Progenitor cell of endocrine pancreas (in vitro differentiated cells): ENCODE results near the gene CEP112. TPM values are rescaled to one million over a fixed set of nuclear protein-coding genes. Genes with fewer than 3 reads are reported as not detected.
"Not testable (repeated sequence)": the region's sequence is repeated elsewhere in the genome, so short reads cannot be mapped to it uniquely, and the experiment has no call there.

Experiments
- DNase-seq: peaks from one replicate; pipeline ENCODE4 v3.0.0; 2021; ENCODE audit warnings: low spot score; ENCODE audit not compliant: unreplicated experiment
- H3K27ac Mint-ChIP-seq: 2 replicates; pipeline ENCODE4 v1.8.0; 2021; ENCODE audit warnings: mild to moderate bottlenecking, moderate library complexity, mixed read lengths
- H3K27me3 Mint-ChIP-seq: 2 replicates; pipeline ENCODE4 v1.8.0; 2021; ENCODE audit warnings: mixed read lengths
- H3K36me3 Mint-ChIP-seq: 2 replicates; pipeline ENCODE4 v1.8.0; 2022; ENCODE audit warnings: mixed read lengths; ENCODE audit not compliant: insufficient read depth
- H3K4me1 Mint-ChIP-seq: 2 replicates; pipeline ENCODE4 v1.8.0; 2021; ENCODE audit warnings: low read depth, mixed read lengths
- H3K4me3 Mint-ChIP-seq: 2 replicates; pipeline ENCODE4 v1.8.0; 2021; ENCODE audit warnings: low read depth, mild to moderate bottlenecking, moderate library complexity, mixed read lengths
- H3K9me3 Mint-ChIP-seq: 2 replicates; pipeline ENCODE4 v1.8.0; 2021; ENCODE audit warnings: low read depth, mixed read lengths
- CTCF ChIP-seq: fragments of 200-600 bp; sonication (generic); IDR thresholded peaks from one replicate; pipeline ENCODE4 v1.5.0; 2021; ENCODE audit warnings: antibody characterized with exemption, mild to moderate bottlenecking; ENCODE audit not compliant: unreplicated experiment
- total RNA-seq: library from RNA; stranded (reverse); gene quantifications from 2 replicates; pipeline ENCODE4 v1.2.1, GENCODE V29; 2021

Gene CEP112
- total RNA-seq, 1 donor from 2014 or later = 24.3 TPM

GRCh38 chr17:65809366-65809765, 382.6 kb downstream of the CEP112 start:
- Mint-ChIP-seq H3K4me3 (no peak overlapping the region), H3K9me3 (peaks cover 37% of the 10 kb centered on the region), H3K36me3 (peaks cover 24% of the 10 kb centered on the region), H3K27me3 (no peaks in the 10 kb centered on the region), H3K4me1 (no peaks in the 10 kb centered on the region), H3K27ac (no peak overlapping the region)
- DNase-seq = no peak
- no peak for TF ChIP-seq CTCF

- Mint-ChIP-seq H3K9me3 (peaks cover 38% of the 10 kb centered on the region), H3K36me3 (peaks cover 24% of the 10 kb centered on the region)
- not testable (repeated sequence) for H3K4me3 Mint-ChIP-seq, H3K27me3 Mint-ChIP-seq, H3K27ac Mint-ChIP-seq, H3K4me1 Mint-ChIP-seq, DNase-seq
Observed at GRCh38 chr17:65808566-65808965, 383.4 kb downstream of the CEP112 start.

- no peak overlapping the region for H3K27ac Mint-ChIP-seq
- H3K36me3 Mint-ChIP-seq = peaks cover 27% of the 10 kb centered on the region
- no peak for DNase-seq
- peaks cover 47% of the 10 kb centered on the region for H3K9me3 Mint-ChIP-seq
- H3K4me1 Mint-ChIP-seq = no peaks in the 10 kb centered on the region
- no peak overlapping the region for H3K4me3 Mint-ChIP-seq
- H3K27me3 Mint-ChIP-seq = no peaks in the 10 kb centered on the region
- TF ChIP-seq CTCF = no peak
Observed at GRCh38 chr17:65807361-65807760, 384.6 kb downstream of the CEP112 start.

GRCh38 chr17:65801513-65801912, 390.4 kb downstream of the CEP112 start:
- Mint-ChIP-seq H3K4me1 (no peaks in the 10 kb centered on the region), H3K4me3 (no peak overlapping the region), H3K27me3 (no peaks in the 10 kb centered on the region), H3K9me3 (peaks cover 27% of the 10 kb centered on the region), H3K27ac (no peak overlapping the region), H3K36me3 (peaks cover 9% of the 10 kb centered on the region)
- no peak for TF ChIP-seq CTCF
- DNase-seq = no peak

- Mint-ChIP-seq H3K36me3 (peaks cover 9% of the 10 kb centered on the region), H3K27ac (no peak overlapping the region), H3K4me3 (no peak overlapping the region), H3K4me1 (no peaks in the 10 kb centered on the region), H3K9me3 (peaks cover 23% of the 10 kb centered on the region), H3K27me3 (no peaks in the 10 kb centered on the region)
- TF ChIP-seq CTCF = no peak
- no peak for DNase-seq
Observed at GRCh38 chr17:65800655-65801054, 391.3 kb downstream of the CEP112 start.

- Mint-ChIP-seq H3K36me3 (peaks cover 9% of the 10 kb centered on the region), H3K4me3 (no peak overlapping the region), H3K27me3 (no peaks in the 10 kb centered on the region), H3K27ac (no peak overlapping the region), H3K4me1 (no peaks in the 10 kb centered on the region), H3K9me3 (peaks cover 23% of the 10 kb centered on the region)
- TF ChIP-seq CTCF = no peak
- DNase-seq = no peak
Observed at GRCh38 chr17:65799869-65800268, 392.1 kb downstream of the CEP112 start.
